ENCODE data around the gene HOMER2. TPM values are rescaled to one million over a fixed set of nuclear protein-coding genes. Genes with fewer than 3 reads are reported as not detected.

Gene HOMER2
- total and polyA plus RNA-seq, 2 donors (not counting 3 experiments of a cell fraction or from before 2014, with no cell fraction given) = 0.60 to 0.68 TPM

- Histone ChIP-seq H3K27me3 (ENCODE audit: control insufficient read depth in 2 of 2, insufficient read depth in 2 of 2, low read length in 2 of 2) (no peaks in the 10 kb centered on the region), H3K79me2 (ENCODE audit: control insufficient read depth, insufficient read depth, low read length) (no peaks in the 10 kb centered on the region), H3K9me3 (replicated peaks; ENCODE audit: control insufficient read depth, insufficient read depth, low read length) (no peaks in the 10 kb centered on the region), H3K4me2 (ENCODE audit: insufficient read depth, low read length) (no peak overlapping the region), H3K4me3 (replicated peaks in 1 of 3; ENCODE audit: insufficient read depth in 1 of 3, low read depth in 1 of 3, low read length in 3 of 3) (no peak overlapping the region), H3K27ac (ENCODE audit: insufficient read depth, low read depth, low read length) (no peak overlapping the region), H2AFZ (ENCODE audit: low read depth, low read length) (no peak overlapping the region), H3K36me3 (ENCODE audit: control insufficient read depth in 2 of 2, extremely low read depth in 1 of 2, insufficient read depth in 2 of 2, low read length in 2 of 2) (no peaks in the 10 kb centered on the region), H3K4me1 (ENCODE audit: control insufficient read depth, extremely low read depth, insufficient read depth, low read length) (no peaks in the 10 kb centered on the region), H3K9ac (replicated peaks; ENCODE audit: extremely low read depth, insufficient read depth, low read length) (no peak overlapping the region), H4K20me1 (replicated peaks; ENCODE audit: control insufficient read depth, extremely low read depth, insufficient read depth, low read length) (no peaks in the 10 kb centered on the region), H3K9me1 (replicated peaks; ENCODE audit: control insufficient read depth, extremely low read depth, insufficient read depth, low read length) (no peaks in the 10 kb centered on the region)
- no TSS peak for BruUV-seq (replicated peaks)
- no peak for TF ChIP-seq GATA2 (IDR thresholded peaks at IDR 0.05; ENCODE audit: insufficient read depth, insufficient read length, low read depth, low read length)
- TF ChIP-seq MYC (IDR thresholded peaks at IDR 0.05; ENCODE audit: low read depth, low read length) = no peak
- no peak for TF ChIP-seq MAX (IDR thresholded peaks at IDR 0.05; ENCODE audit: insufficient read depth, insufficient read length)
- TF ChIP-seq CTCF (IDR thresholded peaks at IDR 0.05; ENCODE audit: extremely low read depth in 1 of 2, insufficient read depth in 1 of 2, low read depth in 1 of 2, low read length in 2 of 2) = no peak
- TF ChIP-seq POLR2AphosphoS5 (IDR thresholded peaks at IDR 0.05; ENCODE audit: insufficient read depth, low read depth, low read length) = no peak
- TF ChIP-seq POLR2A (IDR thresholded peaks at IDR 0.05; ENCODE audit: low read depth, low read length) = no peak
- TF ChIP-seq FOS (IDR thresholded peaks at IDR 0.05; ENCODE audit: borderline replicate concordance, insufficient read depth, low read length) = no peak
- no peak for TF ChIP-seq EZH2 (IDR thresholded peaks at IDR 0.05; ENCODE audit: borderline replicate concordance, low read depth, low read length, severe bottlenecking)
- TF ChIP-seq JUN (IDR thresholded peaks at IDR 0.05; ENCODE audit: borderline replicate concordance, insufficient read depth, insufficient read length, low read depth) = no peak
- DNase-seq (ENCODE audit: low read depth, low spot score) = no peak
- no peak for FAIRE-seq
- intact Hi-C loops (cut with micrococcal nuclease) = no loop called here
- ChIA-PET CTCF (no interaction called here), POLR2A (no interaction called here)
- dilution Hi-C loops (cut with MboI; ENCODE audit: extremely low pct_ligation_motif_present, low sequenced_read_pairs) = no loop called here
These were observed 17.1 kb downstream of the HOMER2 start for GRCh38 chr15:82935382-82935781.

Measured in endothelial cell of umbilical vein (primary cell).